ENCODE measurements around the gene RHCG.
"Not testable (repeated sequence)": the region's sequence is repeated elsewhere in the genome, so short reads cannot be mapped to it uniquely, and the experiment has no call there.

DNA sequence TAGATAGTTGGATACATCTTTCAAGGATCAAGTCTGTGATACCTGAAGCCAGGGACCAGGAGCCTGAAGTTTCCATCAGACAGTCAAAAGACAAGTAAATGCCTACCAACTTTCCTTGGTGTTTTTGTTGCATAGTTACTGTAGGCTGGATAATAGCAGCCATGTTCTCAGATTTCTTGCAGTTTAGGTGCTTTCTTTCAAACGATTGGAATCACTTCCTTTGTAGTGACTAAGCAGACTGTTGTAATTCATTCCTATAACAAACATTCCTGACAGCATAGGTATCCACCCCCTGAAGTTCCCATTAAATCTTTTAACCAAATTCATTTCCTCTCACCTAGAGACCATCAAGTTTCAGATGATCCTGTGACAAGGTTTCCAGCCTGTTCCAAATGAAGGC lies 27.6 kb downstream of the RHCG start:
- TF ChIP-seq CTCF, POLR2A (IDR thresholded peaks at IDR 0.05): not testable (repeated sequence)

Data from esophagus squamous epithelium (tissue), 4 donors.